Tibial nerve (tissue), 4 donors: ENCODE data around the gene ADK.
A peak's percentile ranks its signal among the peaks of the same experiment; 100 is the strongest.

Source experiments
- EP300 ChIP-seq, 2 donors: sonication (generic); formaldehyde crosslinking; IDR thresholded peaks; one replicate each; pipeline ENCODE4 v1.6.1; 2017; ENCODE audit warnings: antibody characterized with exemption in 2 of 2, mild to moderate bottlenecking in 1 of 2
- POLR2A ChIP-seq, 2 donors: fragments of 450-650 bp; IDR thresholded peaks; one replicate each; pipeline ENCODE4 v1.6.1; 2017; ENCODE audit warnings: antibody characterized with exemption in 2 of 2, mild to moderate bottlenecking in 2 of 2, moderate library complexity in 2 of 2
- TF ChIP-seq, protein P1 (sequence below), 5 experiments: fragments of 200-600 bp in 3 of 5; fragments of 450-650 bp in 2 of 5; sonication (generic) in 3 of 5; IDR thresholded peaks; one replicate each; pipeline ENCODE4 v1.5.1; 2016 to 2019; ENCODE audit warnings: antibody characterized with exemption in 5 of 5, mild to moderate bottlenecking in 3 of 5, moderate library complexity in 2 of 5

DNA sequence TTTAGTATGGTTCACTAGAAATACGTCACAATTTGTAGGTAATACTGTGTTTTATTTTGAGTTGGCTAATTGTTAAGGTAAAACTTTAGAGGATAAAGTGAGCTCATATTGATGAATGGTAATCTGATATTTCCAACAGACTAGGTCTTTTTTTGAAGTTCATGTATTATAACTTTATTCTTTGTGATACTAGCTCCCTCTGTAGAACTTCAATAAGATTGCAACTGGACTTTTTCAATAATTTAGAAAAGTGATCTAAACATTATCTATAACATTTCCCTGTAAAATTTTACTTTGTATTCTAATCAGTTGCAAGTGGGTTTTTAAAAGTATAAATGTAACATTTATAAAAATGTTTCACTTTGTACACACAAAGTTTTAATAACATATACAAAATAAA lies 83.5 kb downstream of the ADK start:
- TF ChIP-seq, protein P1, sequence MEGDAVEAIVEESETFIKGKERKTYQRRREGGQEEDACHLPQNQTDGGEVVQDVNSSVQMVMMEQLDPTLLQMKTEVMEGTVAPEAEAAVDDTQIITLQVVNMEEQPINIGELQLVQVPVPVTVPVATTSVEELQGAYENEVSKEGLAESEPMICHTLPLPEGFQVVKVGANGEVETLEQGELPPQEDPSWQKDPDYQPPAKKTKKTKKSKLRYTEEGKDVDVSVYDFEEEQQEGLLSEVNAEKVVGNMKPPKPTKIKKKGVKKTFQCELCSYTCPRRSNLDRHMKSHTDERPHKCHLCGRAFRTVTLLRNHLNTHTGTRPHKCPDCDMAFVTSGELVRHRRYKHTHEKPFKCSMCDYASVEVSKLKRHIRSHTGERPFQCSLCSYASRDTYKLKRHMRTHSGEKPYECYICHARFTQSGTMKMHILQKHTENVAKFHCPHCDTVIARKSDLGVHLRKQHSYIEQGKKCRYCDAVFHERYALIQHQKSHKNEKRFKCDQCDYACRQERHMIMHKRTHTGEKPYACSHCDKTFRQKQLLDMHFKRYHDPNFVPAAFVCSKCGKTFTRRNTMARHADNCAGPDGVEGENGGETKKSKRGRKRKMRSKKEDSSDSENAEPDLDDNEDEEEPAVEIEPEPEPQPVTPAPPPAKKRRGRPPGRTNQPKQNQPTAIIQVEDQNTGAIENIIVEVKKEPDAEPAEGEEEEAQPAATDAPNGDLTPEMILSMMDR (IDR thresholded peaks at IDR 0.05), result peak in 2 of 5 experiments; percentile 37 to 46
- TF ChIP-seq EP300 (IDR thresholded peaks at IDR 0.05), result no peak
- no peak for TF ChIP-seq POLR2A (IDR thresholded peaks at IDR 0.05)
